Central memory CD4-positive, alpha-beta T cell (primary cell): ENCODE data around the gene GSE1.

Source experiments
- DNase-seq: peaks from one replicate; pipeline ENCODE4 v3.0.0; 2022

The GSE1 gene

DNA sequence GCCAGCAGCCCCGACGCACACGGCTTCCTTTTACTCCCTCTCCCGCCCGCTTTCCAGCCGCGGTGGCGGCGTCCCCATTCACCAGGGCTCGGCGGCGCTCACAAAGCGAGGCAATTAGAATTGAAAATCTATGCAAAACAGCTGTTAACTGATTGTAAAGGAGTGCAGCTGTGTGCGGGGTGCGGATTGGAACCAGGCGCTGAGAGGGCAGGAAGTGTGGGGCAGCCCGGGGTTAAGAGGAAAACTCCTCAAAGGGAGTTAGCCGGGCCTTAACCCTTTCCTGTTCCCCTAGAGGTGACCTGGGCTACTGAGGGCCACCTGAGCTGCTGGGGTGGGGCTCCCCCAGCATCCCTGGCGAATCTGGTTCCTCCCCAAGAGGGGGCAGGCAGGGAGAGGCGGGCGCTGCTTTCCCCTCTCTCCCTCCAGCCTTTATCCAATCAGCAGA lies 5.8 kb upstream of the GSE1 start:
- DNase-seq, result no peak

DNA sequence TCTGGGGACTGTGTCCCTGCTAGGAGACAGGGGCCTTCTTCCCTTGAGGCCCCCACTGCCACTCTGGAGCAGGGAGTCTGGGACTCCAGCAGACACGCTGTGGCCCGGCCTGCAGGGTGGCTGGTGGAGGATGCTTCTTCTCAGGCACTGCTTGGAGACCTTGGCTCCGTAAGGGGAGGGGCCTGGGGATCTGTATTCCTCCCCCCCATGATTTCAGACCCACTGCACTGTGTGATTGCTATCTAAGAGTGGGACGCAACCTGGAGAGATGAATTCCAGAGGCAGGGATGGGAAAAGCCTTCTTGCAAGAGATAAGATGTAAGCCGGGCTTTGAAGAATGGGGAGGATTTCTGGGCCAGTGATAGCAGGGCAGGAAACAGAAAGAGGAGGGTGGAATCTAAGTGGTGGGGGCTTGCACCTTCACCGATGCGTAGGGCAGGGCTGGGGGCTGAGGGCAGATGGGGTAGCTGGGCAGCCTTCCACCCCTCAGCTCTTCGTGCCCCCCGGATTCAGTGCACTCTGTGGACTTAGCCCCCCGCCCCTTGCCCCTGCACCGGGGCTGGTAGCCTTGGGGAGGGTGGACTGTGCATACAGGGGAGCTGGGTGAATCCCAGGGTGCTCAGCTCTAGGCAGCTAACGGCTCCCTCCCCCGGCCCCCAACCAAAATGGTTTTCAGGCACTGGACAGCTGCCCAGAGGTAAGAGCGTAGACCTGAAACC lies 5.2 kb upstream of the GSE1 start:
- no peak for DNase-seq

- DNase-seq, result no peak
Observed at GRCh38 chr16:85608515-85608885, 4.6 kb upstream of the GSE1 start.

GRCh38 chr16:85608887-85609286 lies 4.2 kb upstream of the GSE1 start:
- no peak for DNase-seq

GRCh38 chr16:85609539-85609938 lies 3.6 kb upstream of the GSE1 start:
- no peak for DNase-seq

DNA sequence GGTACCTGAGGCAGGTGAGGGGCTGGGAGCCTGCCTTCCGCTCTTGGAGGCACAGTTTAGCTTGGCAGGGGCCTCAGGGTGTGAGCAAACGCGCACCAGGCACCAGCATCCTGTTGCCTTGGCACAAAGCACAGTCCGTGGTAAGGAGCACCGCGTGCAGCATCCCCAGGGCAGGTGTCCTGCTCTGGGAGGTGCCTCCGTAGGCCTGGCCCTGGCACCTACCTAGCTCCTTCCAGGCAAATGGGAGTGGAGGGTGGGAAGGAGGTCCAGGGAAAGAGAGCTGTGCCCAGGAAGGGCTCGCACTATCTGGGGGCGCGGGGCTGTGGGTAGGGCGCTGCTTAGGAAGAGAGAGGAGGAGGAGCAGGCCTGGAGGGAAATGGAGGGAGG lies 3.1 kb upstream of the GSE1 start:
- DNase-seq, result no peak

DNA sequence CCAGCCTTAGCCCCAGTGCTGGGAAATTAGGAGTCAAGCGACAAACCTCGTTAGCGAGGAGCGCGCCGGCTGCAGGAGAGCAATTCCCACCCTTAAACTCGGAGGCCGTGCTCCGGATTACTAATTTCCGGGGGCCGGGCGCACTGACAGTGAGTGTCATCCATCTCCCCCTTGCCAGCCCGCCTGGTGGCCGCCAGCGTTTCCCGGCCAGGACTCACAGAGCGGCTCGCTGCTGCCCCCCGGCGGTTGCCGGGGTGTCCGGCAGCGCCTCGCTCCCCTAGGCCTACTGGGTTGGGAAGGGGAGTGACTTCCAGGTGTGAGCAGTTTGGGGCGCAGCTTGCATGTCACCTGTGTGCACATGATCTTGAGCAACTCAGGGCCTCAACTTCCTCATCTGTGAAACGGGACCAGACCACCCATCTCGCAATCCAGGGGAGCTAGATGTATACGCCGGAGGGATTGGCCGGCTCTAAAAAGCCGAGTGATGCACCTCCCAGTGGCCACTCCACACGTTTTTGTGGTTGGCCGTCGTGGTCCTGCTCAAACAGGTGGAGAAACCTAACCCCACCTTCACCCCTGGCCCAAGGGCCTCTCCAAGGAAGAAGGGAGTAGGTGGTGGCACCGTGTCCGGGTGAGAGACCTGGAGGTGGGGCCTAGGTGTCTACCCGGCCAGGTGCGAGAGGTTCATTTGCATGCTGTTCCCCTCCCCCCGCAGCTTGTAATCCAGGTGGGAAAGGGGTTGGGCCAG lies 2.5 kb upstream of the GSE1 start:
- peak; percentile 79 for DNase-seq

DNA sequence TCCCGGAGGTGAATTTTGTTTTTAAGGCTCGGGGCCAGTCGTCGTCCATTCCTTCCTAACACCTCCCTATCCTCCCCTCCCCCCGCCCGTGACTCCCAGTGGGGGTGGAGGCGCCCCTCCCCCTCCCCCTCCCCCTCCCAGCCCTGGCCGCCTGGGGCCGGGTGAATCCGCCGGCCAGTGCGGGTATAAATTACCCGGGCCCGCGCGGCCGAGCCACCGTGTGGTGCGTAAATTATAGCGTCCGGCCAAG lies 2.0 kb upstream of the GSE1 start:
- DNase-seq, result no peak

GRCh38 chr16:85611444-85612190 lies 1.5 kb upstream of the GSE1 start:
- DNase-seq, result peak; percentile 37

DNA sequence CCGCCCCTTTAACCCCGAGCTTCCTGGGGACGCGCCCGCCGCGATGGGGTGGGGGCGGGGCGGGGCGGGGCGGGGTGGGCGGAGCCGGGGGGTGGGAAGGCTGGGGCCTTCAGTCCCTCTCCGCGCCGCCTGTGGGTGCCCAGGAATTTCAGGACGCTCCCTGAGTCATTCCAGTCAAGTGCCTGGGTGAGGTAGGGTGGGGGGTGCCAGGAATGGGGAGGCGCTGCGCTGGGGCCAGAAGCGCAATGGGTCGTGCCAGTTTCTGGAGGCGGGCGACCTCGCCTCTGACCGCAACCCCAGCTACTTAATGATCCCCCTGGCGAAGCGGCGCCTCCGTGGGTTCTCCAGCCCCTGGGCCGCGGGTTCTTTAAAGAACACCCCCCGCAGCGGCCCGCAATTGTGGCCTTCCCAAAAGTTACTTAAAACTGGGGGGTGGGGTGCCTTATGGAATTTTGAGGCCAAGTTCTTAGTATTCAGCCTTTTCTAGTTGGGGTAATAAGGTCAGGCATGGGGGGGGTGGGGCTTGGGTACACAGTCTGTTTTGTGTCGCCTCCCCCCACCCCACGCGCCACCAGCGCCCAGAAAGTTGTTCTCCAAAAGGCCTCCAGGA lies 826 bp upstream of the GSE1 start:
- DNase-seq, result peak; percentile 30

- DNase-seq, result no peak
Observed at GRCh38 chr16:85613604-85614337, 649 bp downstream of the GSE1 start.

- DNase-seq, result no peak
Observed at GRCh38 chr16:85614338-85615013, 1.4 kb downstream of the GSE1 start.

GRCh38 chr16:85615014-85615851 lies 2.1 kb downstream of the GSE1 start:
- DNase-seq, result no peak

GRCh38 chr16:85615852-85616606 lies 2.9 kb downstream of the GSE1 start:
- DNase-seq, result peak; percentile 70

DNA sequence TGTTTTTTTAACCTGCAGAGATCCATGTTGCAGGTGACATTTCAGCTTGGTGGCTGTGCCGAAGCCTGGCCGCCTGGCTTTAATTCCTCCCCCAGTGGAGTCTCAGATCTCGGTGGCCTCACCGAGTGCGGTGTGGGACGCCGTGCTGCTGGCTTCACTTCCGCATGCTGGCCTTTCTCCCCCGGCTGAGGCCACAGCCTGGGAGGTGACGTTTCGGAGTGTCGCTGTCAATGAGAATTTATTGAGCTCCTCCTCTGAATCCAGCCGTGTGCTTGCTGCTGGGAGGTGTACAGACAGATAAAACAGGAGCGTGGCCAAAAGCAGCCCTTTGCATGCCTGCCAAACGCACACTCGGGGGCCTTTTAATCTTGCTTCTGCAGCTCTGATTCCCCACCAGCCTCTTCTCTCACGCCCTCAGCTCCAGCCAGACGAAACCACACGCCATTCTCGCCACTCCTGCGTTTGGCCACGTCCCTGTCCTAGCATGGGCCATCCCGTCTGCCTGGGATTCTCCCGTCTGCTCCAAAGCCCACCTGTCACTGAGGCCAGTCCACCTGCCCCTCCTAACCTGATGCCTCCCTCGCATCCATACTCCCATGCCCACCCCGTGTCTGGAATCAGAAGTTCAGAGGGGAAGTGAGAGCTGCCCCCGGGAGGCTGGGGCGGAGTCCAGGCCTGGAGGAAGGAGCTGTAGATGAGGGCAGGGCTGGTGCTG lies 3.6 kb downstream of the GSE1 start:
- no peak for DNase-seq

DNA sequence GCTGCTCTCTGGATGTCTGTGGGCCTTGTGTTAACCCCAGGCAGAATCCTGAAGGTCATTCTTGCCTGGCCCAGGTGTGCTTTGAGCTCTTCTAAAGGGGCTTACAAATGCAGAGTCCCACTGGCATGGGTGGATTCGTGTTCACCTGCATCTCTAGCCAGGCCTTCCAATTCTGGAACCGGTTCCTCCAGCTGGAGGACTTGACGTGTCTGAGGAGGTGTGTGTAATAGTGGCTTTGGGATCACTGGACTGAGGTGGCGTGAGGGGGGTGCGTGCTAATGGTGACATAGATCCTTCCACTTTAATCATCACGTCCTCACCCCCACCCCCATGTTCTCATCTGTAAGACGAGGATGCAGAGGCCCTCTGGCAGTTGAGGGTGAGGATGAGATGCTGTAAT lies 4.8 kb downstream of the GSE1 start:
- no peak for DNase-seq

- no peak for DNase-seq
Observed at GRCh38 chr16:85618521-85618920, 5.4 kb downstream of the GSE1 start.

- no peak for DNase-seq
Observed at GRCh38 chr16:85619101-85619891, 6.2 kb downstream of the GSE1 start.

DNA sequence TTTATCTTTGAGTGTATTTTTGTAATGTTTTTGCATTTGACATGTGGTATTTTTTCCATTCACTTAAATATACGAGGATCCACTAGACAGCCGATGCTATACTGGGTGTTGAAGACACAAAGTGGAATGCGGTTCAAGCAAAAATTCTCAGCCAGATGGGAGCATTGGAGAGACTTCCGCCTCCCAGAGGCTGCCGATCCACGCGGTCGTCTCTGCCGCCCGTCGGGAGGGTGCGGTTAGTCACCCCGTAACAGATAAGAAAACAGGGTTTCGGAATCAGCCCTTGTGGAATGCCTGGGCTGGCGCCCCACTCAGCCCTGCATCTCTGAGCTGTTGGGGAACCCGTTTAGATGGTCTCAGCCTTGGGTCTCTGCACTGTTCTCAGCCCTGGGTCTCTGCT lies 7.3 kb downstream of the GSE1 start:
- DNase-seq, result no peak
